ENCODE results near the gene LTBP1.

Gene LTBP1

DNA sequence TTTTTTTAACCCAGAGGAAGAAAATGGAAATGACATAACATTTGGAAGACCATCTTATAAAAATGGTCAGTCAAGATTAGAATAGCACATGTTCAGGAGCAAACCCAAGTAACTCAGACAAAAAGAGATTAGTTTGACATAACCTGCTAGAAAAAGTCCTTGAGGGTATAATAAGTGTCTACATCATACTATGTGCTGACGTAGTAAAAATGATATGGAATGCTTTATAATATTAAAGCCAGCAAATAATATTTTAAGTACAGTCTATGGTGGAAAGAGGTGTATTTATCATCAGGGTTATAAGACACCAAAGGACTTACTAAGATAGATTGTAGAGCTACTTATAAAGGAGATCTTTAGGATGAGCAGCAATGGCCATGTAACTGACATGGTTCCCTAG lies 169.0 kb downstream of the LTBP1 start:
- TF ChIP-seq FOXM1 (IDR thresholded peaks at IDR 0.05; ENCODE audit: borderline replicate concordance, low read depth) (no peak), NFIC (IDR thresholded peaks at IDR 0.05) (no peak), CEBPB (IDR thresholded peaks at IDR 0.05) (no peak)

DNA sequence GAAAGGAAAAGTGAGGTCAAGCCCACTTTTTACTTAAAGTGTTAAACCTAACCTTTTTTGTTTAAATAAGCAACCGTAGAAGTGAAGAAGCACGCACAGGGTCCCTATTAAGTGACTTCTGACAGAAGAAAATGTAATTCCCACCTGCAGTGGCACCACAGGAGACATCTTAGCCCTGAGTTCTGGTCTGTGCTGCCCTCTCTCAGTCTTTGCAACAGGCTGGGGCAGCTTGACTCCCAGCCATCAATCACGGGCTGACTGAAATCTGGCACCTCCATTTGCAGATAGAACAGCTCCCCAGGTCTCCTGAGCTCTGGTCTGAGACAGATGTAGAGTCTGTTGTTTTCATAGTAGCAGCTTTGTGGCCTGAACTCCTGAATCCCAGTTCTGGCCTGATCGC lies 170.0 kb downstream of the LTBP1 start:
- TF ChIP-seq EGR1 (IDR thresholded peaks at IDR 0.05) = no peak

DNA sequence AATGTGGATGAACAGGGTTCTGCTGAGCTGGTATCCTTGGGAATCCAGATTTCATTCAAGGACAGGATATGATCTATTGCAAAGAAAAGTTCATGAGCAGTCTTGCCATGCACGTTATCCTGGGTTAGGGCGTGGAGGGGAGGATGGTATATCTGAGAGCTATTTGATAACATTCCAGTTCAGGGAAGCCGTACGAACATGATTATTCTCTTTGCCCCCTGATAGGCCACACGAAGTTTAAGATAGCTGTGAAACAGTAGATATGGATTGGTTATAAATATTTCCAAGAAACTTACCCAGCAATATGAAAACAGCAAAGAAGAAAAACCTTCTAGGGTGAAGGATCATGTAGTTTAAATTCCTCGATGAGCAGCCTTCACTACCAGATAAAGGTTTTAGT lies 171.9 kb downstream of the LTBP1 start:
- no peak for TF ChIP-seq TCF12 (IDR thresholded peaks at IDR 0.05; ENCODE audit: low read depth)
- TF ChIP-seq CREB1 (IDR thresholded peaks at IDR 0.05; ENCODE audit: low read depth) = no peak
- no peak for TF ChIP-seq EP300 (IDR thresholded peaks at IDR 0.05; ENCODE audit: borderline replicate concordance)
- no peak for TF ChIP-seq YY1 (IDR thresholded peaks at IDR 0.05; ENCODE audit: low read depth)
- no peak for TF ChIP-seq RAD21 (IDR thresholded peaks at IDR 0.05; ENCODE audit: low read depth)
- TF ChIP-seq FOXM1 (IDR thresholded peaks at IDR 0.05; ENCODE audit: borderline replicate concordance, low read depth) = no peak
- TF ChIP-seq, protein P1, sequence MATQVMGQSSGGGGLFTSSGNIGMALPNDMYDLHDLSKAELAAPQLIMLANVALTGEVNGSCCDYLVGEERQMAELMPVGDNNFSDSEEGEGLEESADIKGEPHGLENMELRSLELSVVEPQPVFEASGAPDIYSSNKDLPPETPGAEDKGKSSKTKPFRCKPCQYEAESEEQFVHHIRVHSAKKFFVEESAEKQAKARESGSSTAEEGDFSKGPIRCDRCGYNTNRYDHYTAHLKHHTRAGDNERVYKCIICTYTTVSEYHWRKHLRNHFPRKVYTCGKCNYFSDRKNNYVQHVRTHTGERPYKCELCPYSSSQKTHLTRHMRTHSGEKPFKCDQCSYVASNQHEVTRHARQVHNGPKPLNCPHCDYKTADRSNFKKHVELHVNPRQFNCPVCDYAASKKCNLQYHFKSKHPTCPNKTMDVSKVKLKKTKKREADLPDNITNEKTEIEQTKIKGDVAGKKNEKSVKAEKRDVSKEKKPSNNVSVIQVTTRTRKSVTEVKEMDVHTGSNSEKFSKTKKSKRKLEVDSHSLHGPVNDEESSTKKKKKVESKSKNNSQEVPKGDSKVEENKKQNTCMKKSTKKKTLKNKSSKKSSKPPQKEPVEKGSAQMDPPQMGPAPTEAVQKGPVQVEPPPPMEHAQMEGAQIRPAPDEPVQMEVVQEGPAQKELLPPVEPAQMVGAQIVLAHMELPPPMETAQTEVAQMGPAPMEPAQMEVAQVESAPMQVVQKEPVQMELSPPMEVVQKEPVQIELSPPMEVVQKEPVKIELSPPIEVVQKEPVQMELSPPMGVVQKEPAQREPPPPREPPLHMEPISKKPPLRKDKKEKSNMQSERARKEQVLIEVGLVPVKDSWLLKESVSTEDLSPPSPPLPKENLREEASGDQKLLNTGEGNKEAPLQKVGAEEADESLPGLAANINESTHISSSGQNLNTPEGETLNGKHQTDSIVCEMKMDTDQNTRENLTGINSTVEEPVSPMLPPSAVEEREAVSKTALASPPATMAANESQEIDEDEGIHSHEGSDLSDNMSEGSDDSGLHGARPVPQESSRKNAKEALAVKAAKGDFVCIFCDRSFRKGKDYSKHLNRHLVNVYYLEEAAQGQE (IDR thresholded peaks at IDR 0.05; ENCODE audit: low read depth) = no peak

DNA sequence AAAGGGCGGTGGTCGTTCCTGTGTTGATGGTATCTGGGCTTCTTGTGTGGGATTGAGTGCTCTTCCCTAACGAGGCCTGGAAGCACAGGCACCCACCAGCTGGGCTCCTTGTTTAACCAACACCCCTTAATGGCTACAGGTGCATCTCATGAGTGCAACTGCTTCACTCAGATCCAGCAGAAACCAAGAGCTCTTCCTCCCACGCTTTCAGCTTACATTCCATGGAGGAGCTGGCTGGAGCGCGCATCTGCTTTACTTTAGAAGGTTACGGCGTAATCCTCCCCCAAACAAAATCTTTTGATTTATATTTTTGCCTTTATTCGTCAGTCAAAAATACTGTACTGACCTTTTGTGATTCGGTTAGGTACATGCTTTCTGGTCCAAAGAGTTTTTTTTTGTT lies 174.7 kb downstream of the LTBP1 start:
- TF ChIP-seq RAD21 (IDR thresholded peaks at IDR 0.05; ENCODE audit: low read depth) = no peak
- no peak for TF ChIP-seq YY1 (IDR thresholded peaks at IDR 0.05; ENCODE audit: low read depth)
- TF ChIP-seq, protein P2, sequence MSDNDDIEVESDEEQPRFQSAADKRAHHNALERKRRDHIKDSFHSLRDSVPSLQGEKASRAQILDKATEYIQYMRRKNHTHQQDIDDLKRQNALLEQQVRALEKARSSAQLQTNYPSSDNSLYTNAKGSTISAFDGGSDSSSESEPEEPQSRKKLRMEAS (IDR thresholded peaks at IDR 0.05) = no peak
- TF ChIP-seq EGR1 (IDR thresholded peaks at IDR 0.05) = no peak

DNA sequence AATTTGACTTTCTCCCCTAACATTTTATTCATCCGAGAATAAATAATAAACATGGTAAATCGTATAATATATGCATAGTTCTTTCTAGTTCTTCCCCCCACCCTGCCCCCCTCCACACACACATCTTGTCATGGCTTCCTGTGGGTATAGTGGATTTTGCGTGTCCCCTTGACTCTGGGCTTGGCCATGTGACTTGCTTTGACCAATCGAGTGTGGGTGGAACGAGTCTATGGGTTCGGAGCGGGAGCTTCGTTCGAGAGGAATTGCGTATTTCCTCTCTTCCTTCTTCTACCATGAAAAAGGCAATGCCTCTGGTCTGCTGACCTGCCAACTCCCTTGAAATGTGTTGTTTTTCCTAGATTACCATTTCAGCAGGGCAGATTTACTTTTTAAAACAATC lies 175.2 kb downstream of the LTBP1 start:
- TF ChIP-seq CEBPB (IDR thresholded peaks at IDR 0.05) (no peak), ZBTB7A (IDR thresholded peaks at IDR 0.05; ENCODE audit: low read depth) (no peak), FOXM1 (IDR thresholded peaks at IDR 0.05; ENCODE audit: borderline replicate concordance, low read depth) (no peak), EGR1 (IDR thresholded peaks at IDR 0.05) (no peak), TAF1 (IDR thresholded peaks at IDR 0.05; ENCODE audit: low read depth) (no peak), EP300 (IDR thresholded peaks at IDR 0.05; ENCODE audit: borderline replicate concordance) (no peak), YY1 (IDR thresholded peaks at IDR 0.05; ENCODE audit: low read depth) (no peak), TCF12 (IDR thresholded peaks at IDR 0.05; ENCODE audit: low read depth) (no peak), NFIC (IDR thresholded peaks at IDR 0.05) (no peak), RAD21 (IDR thresholded peaks at IDR 0.05; ENCODE audit: low read depth) (no peak), CREB1 (IDR thresholded peaks at IDR 0.05; ENCODE audit: low read depth) (no peak), TEAD4 (IDR thresholded peaks at IDR 0.05) (no peak)
- TF ChIP-seq, protein P2 (IDR thresholded peaks at IDR 0.05) = no peak
- TF ChIP-seq, protein P3, sequence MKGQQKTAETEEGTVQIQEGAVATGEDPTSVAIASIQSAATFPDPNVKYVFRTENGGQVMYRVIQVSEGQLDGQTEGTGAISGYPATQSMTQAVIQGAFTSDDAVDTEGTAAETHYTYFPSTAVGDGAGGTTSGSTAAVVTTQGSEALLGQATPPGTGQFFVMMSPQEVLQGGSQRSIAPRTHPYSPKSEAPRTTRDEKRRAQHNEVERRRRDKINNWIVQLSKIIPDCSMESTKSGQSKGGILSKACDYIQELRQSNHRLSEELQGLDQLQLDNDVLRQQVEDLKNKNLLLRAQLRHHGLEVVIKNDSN (IDR thresholded peaks at IDR 0.05) = no peak
- TF ChIP-seq, protein P1 (IDR thresholded peaks at IDR 0.05; ENCODE audit: low read depth) = no peak

DNA sequence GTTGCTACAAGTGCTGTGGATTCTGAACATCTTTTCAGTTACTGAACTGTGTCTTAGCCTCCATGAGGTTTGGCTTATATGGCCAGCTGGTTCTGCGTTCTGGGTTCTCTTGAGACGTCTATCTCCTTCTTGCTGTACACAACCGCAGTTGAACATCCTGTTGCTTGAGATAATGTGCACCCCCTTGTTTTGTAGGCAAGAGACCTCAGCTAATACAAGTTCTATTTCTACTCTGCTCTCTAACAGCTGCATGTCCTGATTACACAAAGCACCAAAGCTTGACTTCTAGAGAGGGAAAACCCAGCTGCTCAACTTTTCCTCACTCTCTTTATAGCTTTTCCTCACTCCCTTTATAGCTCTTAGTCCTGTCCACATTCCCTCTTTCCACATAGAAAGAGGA lies 176.0 kb downstream of the LTBP1 start:
- TF ChIP-seq EP300 (IDR thresholded peaks at IDR 0.05; ENCODE audit: borderline replicate concordance) = no peak
- TF ChIP-seq TCF12 (IDR thresholded peaks at IDR 0.05; ENCODE audit: low read depth) = no peak
- TF ChIP-seq ZBTB7A (IDR thresholded peaks at IDR 0.05; ENCODE audit: low read depth) = no peak
- TF ChIP-seq CREB1 (IDR thresholded peaks at IDR 0.05; ENCODE audit: low read depth) = no peak
- TF ChIP-seq RAD21 (IDR thresholded peaks at IDR 0.05; ENCODE audit: low read depth) = no peak

DNA sequence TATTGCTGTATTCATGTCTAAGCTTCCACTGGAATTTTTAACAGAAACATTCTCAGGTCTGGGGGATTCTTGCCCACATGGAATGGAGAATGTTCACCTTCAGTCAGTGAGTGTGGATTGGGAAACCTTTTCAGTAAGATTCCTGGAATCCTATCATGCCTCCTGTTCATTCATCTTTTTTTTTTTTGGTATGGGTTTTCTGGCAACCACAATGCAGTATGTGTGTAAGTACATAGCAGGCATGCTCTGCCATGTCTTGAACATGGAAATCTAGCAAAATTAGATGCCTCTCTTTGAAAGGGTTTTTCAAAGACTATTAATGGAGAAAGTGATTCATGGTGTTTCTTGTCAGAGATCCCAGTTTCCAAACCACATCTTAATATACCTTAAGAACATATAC lies 176.5 kb downstream of the LTBP1 start:
- TF ChIP-seq ZBTB7A (IDR thresholded peaks at IDR 0.05; ENCODE audit: low read depth) = no peak
- TF ChIP-seq TAF1 (IDR thresholded peaks at IDR 0.05; ENCODE audit: low read depth) = no peak
- no peak for TF ChIP-seq TCF12 (IDR thresholded peaks at IDR 0.05; ENCODE audit: low read depth)
- no peak for TF ChIP-seq EGR1 (IDR thresholded peaks at IDR 0.05)
- TF ChIP-seq, protein P1 (IDR thresholded peaks at IDR 0.05; ENCODE audit: low read depth) = no peak
- no peak for TF ChIP-seq CEBPB (IDR thresholded peaks at IDR 0.05)
- TF ChIP-seq CREB1 (IDR thresholded peaks at IDR 0.05; ENCODE audit: low read depth) = no peak
- TF ChIP-seq FOXM1 (IDR thresholded peaks at IDR 0.05; ENCODE audit: borderline replicate concordance, low read depth) = no peak
- TF ChIP-seq EP300 (IDR thresholded peaks at IDR 0.05; ENCODE audit: borderline replicate concordance) = no peak
- TF ChIP-seq, protein P3 (IDR thresholded peaks at IDR 0.05) = no peak
- TF ChIP-seq, protein P2 (IDR thresholded peaks at IDR 0.05) = no peak
- no peak for TF ChIP-seq YY1 (IDR thresholded peaks at IDR 0.05; ENCODE audit: low read depth)
- TF ChIP-seq TEAD4 (IDR thresholded peaks at IDR 0.05) = no peak
- TF ChIP-seq NFIC (IDR thresholded peaks at IDR 0.05) = no peak
- no peak for TF ChIP-seq RAD21 (IDR thresholded peaks at IDR 0.05; ENCODE audit: low read depth)

All from Ishikawa (cell line).